HG03103 (cell line): ENCODE measurements around the gene MEGF8.

Source experiments
- ATAC-seq: cut with Tn5 transposase; IDR thresholded peaks from one replicate; pipeline ENCODE4 v1.9.1; 2021; ENCODE audit warnings: low read depth; ENCODE audit not compliant: unreplicated experiment

MEGF8 gene

GRCh38 chr19:42286349-42287016 is 39.0 kb upstream of the MEGF8 start:
- ATAC-seq, result no peak

GRCh38 chr19:42287017-42287826 is 38.2 kb upstream of the MEGF8 start:
- no peak for ATAC-seq

- ATAC-seq, result no peak
Measured at GRCh38 chr19:42287827-42288107, 37.7 kb upstream of the MEGF8 start.

GRCh38 chr19:42288387-42288786 is 37.0 kb upstream of the MEGF8 start:
- no peak for ATAC-seq

GRCh38 chr19:42288881-42289555 is 36.4 kb upstream of the MEGF8 start:
- ATAC-seq, result no peak

GRCh38 chr19:42289556-42290041 is 35.8 kb upstream of the MEGF8 start:
- no peak for ATAC-seq

- no peak for ATAC-seq
Measured at GRCh38 chr19:42290136-42290522, 35.3 kb upstream of the MEGF8 start.

- ATAC-seq, result no peak
Measured at GRCh38 chr19:42290523-42291434, 34.7 kb upstream of the MEGF8 start.

GRCh38 chr19:42291435-42291810 is 34.0 kb upstream of the MEGF8 start:
- ATAC-seq, result no peak

- no peak for ATAC-seq
Measured at GRCh38 chr19:42292042-42292960, 33.1 kb upstream of the MEGF8 start.

- ATAC-seq, result no peak
Measured at GRCh38 chr19:42292963-42293362, 32.5 kb upstream of the MEGF8 start.

- ATAC-seq, result no peak
Measured at GRCh38 chr19:42293540-42293939, 31.9 kb upstream of the MEGF8 start.

- no peak for ATAC-seq
Measured at GRCh38 chr19:42293948-42294347, 31.5 kb upstream of the MEGF8 start.

GRCh38 chr19:42294471-42295137 is 30.8 kb upstream of the MEGF8 start:
- no peak for ATAC-seq

GRCh38 chr19:42295342-42295741 is 30.1 kb upstream of the MEGF8 start:
- no peak for ATAC-seq

GRCh38 chr19:42295831-42296525 is 29.5 kb upstream of the MEGF8 start:
- ATAC-seq, result no peak

- ATAC-seq, result no peak
Measured at GRCh38 chr19:42297039-42297438, 28.4 kb upstream of the MEGF8 start.

GRCh38 chr19:42301646-42302203 is 23.7 kb upstream of the MEGF8 start, which contains the start of gene PRR19:
TSS of gene PRR19 (plus strand) at chr19:42302132. CDS start at chr19:42309585, 7,453 bp downstream.
- ATAC-seq, result no peak
